HG02970 (cell line): ENCODE data around the gene OSBP.
"Not testable (repeated sequence)": the region's sequence is repeated elsewhere in the genome, so short reads cannot be mapped to it uniquely, and the experiment has no call there.

Source experiments
- ATAC-seq: cut with Tn5 transposase; IDR thresholded peaks from one replicate; pipeline ENCODE4 v1.9.1; 2021; ENCODE audit warnings: mild to moderate bottlenecking, moderate library complexity, moderate number of reproducible peaks; ENCODE audit not compliant: unreplicated experiment, low FRiP score

The OSBP gene

GRCh38 chr11:59615637-59616395, at the start of gene OSBP:
Gene OSBP, minus strand, starts transcription at chr11:59615774. Its CDS starts 110 bp downstream, at chr11:59615664.
- peak; percentile 85 for ATAC-seq

GRCh38 chr11:59660621-59661020, 45.0 kb upstream of the OSBP start:
- ATAC-seq, result no peak

GRCh38 chr11:59659981-59660380, 44.4 kb upstream of the OSBP start:
- no peak for ATAC-seq

GRCh38 chr11:59658036-59658435, 42.5 kb upstream of the OSBP start:
- ATAC-seq, result no peak

- no peak for ATAC-seq
Measured at GRCh38 chr11:59654893-59655292, 39.3 kb upstream of the OSBP start.

GRCh38 chr11:59647245-59647980, 31.8 kb upstream of the OSBP start:
- no peak for ATAC-seq

- no peak for ATAC-seq
Measured at GRCh38 chr11:59644528-59644927, 29.0 kb upstream of the OSBP start.

GRCh38 chr11:59643390-59643789, 27.8 kb upstream of the OSBP start:
- no peak for ATAC-seq

GRCh38 chr11:59641156-59641555, 25.6 kb upstream of the OSBP start:
- ATAC-seq, result no peak

- no peak for ATAC-seq
Measured at GRCh38 chr11:59630493-59630892, 14.9 kb upstream of the OSBP start.

- no peak for ATAC-seq
Measured at GRCh38 chr11:59629996-59630395, 14.4 kb upstream of the OSBP start.

- ATAC-seq, result not testable (repeated sequence)
Measured at GRCh38 chr11:59626969-59627368, 11.4 kb upstream of the OSBP start.

GRCh38 chr11:59625703-59626102, 10.1 kb upstream of the OSBP start:
- no peak for ATAC-seq

GRCh38 chr11:59617876-59618275, 2.3 kb upstream of the OSBP start:
- ATAC-seq, result no peak

GRCh38 chr11:59616396-59616982, 915 bp upstream of the OSBP start:
- no peak for ATAC-seq

- ATAC-seq, result peak; percentile 12
Measured at GRCh38 chr11:59615120-59615636, 396 bp downstream of the OSBP start.

GRCh38 chr11:59614277-59615119, 1.1 kb downstream of the OSBP start:
- ATAC-seq, result no peak

- no peak for ATAC-seq
Measured at GRCh38 chr11:59611570-59612565, 3.7 kb downstream of the OSBP start.

- ATAC-seq, result no peak
Measured at GRCh38 chr11:59610289-59610688, 5.3 kb downstream of the OSBP start.
